Measurements from ENCODE around the gene OTOP3.

Gene OTOP3

DNA sequence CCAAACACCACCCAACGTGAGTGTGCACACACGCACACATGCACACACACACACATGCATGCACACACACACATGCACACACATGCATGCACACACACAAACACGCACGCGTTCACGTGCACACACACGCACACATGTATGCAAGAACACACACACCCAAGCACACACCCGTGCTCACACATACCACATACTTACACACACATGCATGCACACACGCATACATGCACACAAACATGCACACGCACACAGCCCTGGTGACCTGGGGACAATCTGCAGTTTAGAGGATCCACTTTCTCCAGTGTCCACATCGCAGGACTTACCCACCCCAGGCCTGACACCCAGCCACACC lies 18.9 kb upstream of the OTOP3 start:
- in situ Hi-C loops (cut with HindIII; ENCODE audit: low sequenced_read_pairs), result no loop called here

DNA sequence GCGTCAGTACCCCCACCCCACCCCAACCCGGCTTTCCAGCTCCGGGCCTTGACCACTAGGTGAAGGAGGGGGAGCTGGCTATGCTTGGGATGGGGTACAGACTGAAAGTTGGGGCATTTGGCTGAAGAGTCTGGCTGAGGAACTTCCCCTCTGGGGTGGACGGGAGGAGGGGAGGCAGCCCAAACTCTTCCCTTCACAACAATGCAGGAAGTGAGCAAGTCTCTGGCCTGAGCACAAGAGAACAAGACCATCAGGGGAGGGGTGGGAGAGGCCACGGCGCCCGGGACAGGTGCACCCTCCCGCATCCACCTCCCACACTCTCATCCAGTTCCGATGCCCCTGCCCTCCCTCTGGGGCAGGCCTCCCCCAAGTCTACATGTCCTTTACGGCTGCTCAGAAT lies 18.3 kb upstream of the OTOP3 start:
- in situ Hi-C loops (cut with HindIII; ENCODE audit: low sequenced_read_pairs), result no loop called here

DNA sequence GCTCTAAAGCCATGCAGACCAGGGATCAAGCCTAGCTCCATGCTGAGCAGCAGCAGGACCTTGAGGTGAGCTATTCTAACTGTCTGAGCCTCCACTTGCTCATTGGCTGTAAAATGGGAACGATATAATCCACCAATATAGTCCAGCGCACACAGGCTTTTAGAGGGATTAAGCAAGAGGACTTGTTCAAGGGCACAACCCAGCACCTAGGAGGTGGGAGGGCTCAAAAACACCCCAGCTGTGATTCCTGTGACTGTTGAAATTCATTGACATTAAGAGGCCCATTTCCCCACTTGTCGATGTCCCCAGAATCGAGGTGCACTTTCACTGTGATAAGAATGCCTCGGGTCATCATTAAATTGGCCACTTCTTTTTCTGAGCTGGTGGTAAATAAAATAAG lies 16.8 kb upstream of the OTOP3 start:
- in situ Hi-C loops (cut with HindIII; ENCODE audit: low sequenced_read_pairs), result no loop called here

DNA sequence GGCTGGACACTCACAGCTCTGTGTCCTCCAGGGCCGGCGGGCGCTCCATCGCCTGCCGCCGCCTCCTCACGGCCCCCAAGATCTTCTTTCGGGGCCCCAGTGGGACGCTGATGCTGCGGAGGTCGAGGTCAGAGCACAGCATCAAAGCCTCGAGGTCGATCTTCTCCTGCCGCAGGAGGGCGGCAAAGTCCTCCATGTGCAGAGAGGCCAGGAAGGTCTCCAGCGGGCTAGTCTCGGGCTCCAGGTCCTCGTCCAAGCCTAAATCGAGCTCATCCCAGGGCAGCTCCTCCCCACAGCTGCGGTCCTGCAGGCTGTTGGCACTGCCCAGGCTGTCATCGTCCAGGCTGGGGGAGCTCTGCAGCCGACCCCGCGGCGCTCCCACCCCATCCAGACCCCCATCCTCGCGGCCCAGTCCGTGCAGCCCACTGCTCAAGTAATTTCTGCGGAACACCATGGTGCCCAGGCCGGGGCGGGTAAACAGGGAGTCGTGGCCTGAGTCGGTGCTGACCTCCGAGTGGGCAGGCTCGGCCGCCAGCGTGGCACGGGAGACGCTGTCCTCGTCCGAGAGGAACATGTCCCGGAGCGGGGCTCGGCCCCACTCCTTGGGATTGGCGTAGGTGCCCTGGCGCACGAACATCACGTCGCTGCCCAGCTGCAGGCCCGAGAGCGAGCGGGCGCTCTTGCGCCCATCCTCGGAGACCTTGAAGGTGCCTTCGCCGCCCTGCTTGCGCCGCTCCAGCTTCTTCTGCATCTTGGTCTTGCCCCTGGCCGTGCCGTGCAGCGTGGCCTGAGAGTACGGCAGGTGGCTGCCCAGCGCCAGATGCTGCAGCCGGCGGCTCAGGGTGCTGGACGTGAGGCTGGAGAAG lies 16.0 kb upstream of the OTOP3 start:
- in situ Hi-C loops (cut with HindIII; ENCODE audit: low sequenced_read_pairs), result no loop called here

GRCh38 chr17:74920306-74920620 lies 15.4 kb upstream of the OTOP3 start:
- in situ Hi-C loops (cut with HindIII; ENCODE audit: low sequenced_read_pairs), result no loop called here

- in situ Hi-C loops (cut with HindIII; ENCODE audit: low sequenced_read_pairs), result no loop called here
These were observed 15.1 kb upstream of the OTOP3 start for GRCh38 chr17:74920642-74921025.

DNA sequence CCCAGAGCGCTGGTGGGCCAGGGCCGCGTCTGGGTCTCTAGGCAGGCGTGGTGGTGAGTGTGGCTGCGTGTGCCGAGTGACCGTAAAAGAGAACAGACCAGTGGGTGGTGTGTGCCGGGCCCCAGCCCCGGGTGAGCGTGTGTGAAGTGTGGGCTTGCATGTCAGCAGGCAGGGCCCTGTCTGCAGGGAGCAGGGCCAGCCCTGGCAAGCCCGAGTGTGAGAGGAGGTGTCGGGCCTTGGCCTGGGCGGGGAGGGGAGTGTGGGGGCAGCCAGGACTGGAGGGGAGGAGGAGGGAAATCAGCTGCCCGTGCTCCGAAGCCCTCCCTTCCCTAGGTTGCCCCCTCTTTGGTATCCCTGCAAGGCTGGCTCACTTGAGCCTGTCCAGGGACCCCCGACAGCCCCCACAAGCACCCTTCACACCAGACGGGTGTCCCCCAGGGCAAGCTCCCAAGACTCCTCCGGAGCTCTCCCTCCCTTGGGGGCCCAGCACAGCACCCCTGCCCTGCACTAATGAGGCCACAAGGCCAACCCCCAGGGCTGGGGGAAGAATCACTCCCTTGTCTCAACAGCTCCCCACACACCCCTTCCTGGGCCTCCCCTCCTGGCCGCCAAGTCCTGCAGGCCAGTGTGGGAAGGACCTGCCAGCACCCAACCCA lies 14.5 kb upstream of the OTOP3 start:
- in situ Hi-C loops (cut with HindIII; ENCODE audit: low sequenced_read_pairs), result no loop called here

DNA sequence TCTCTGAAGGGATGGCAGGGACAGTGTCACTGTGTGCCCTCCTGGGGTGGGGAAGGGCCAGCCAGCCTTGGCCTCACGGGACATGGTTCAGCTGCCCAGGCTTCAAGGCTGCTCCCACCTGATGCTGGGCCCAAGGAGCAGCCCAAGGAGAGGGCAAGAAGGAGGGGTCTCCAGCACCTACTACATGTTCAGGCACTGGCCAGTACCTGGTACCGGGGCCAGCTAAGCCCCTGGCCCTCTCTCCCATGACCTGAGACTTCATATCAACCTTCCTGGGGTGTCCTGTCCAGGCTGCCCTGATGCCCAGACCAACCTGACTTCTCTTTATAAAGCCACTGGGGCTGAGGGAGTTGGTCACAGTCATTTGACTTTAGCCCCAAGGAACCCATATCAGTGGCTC lies 13.9 kb upstream of the OTOP3 start:
- in situ Hi-C loops (cut with HindIII; ENCODE audit: low sequenced_read_pairs), result no loop called here

DNA sequence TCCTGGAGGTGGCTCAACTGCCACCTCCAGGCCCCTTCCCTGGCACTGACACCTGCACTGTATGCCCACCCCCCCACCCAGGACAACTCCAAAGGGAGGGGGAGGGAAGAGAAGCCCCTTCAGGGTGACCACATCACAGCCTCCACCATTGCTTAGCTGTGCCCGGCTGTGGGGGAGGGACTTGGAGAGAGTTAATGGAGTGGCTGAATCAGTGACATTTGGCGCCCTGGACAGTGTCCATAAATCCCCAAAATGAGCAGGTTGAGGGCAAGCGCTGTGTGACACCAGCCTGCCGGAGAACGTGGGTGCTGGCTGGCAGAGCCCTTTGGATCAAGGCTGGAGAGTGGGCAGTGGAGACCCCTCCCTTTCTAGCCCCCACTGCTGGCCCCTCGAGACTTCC lies 13.5 kb upstream of the OTOP3 start:
- in situ Hi-C loops (cut with HindIII; ENCODE audit: low sequenced_read_pairs), result no loop called here

DNA sequence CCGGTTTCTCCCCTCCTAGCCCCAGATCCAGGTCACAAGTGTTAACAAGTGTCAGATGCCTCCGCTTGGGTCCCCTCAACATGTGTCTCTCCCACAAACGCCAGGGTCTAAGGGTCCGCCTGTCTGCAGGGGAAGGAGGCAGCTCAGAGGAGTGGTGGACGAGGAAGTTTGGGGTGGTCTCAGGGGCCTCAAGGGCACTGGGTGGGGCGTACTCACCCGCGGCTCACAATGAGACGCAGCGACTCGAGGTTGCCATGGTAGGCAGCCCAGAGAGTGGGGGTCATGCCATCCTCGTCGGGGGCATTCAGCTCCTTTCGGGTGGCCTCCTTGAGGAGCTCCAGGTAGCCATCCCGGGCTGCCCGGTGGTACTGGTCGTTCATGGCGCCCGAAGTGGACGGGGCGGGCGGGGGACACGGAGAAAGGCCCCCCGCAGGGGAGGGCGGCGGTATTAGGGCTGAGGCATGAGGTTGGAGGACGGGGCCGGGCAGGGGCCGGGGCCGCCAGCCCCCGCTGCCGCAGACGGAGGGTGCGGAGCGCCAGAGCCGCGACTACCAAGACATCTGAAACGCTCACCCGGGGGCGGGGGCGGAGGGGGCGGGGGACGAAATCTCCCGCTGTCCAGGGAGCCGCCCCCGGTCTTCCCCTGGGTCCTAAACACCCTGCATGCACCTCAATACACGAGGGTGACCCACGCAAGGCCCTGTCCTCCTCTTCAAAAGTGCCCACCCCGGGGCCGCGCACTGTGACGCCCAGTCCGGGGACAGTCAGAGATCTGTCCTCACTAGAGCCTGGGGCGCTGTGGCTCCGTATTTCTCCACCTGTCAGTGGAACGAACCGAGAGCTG lies 12.8 kb upstream of the OTOP3 start, which contains the start of gene USH1G:
USH1G (minus strand) TSS at position 562 of the 844 bp plus-strand sequence; CDS start at position 380, 182 bp downstream.
- in situ Hi-C loops (cut with HindIII; ENCODE audit: low sequenced_read_pairs), result no loop called here

DNA sequence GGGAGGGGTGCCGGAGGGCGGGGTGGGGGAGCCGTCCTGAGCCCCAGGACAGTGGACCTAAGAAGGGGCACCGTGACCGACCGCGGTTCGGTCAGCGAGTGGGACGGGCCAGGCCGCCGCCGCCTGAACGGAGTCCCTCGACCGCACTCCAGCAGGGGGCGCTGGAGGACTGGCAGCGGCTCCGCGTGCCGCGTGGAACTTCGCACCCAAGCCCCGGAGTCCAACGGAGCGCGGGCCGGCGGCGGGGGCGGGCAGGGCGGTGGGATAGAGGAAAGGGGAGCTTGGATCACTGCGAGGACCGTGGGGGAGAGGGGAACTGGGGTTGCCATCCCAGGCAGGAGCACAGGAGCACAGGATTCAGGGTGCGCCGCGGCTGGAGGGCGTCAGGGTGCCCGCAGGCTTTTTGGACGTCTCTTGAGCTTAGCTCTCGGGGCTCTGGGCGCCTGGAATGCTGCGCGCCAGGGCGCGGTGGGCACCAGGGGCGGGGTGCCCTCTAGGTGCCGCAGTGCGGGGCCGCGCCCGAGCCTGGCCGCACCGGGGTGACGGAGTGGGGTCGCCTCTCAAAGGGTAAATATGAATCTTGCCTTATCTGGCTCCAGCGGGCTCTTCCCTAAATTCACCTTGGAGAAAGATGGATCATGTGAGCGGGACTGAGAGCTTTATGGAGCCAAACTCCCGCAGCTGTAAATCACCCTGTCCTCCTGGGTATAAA lies 12.0 kb upstream of the OTOP3 start:
- in situ Hi-C loops (cut with HindIII; ENCODE audit: low sequenced_read_pairs), result no loop called here

GRCh38 chr17:74924250-74924948 lies 11.3 kb upstream of the OTOP3 start, which contains the start of gene OTOP2:
Gene OTOP2 (plus strand): TSS chr17:74924273. CDS start chr17:74924633, 360 bp downstream.
- in situ Hi-C loops (cut with HindIII; ENCODE audit: low sequenced_read_pairs), result no loop called here

- in situ Hi-C loops (cut with HindIII; ENCODE audit: low sequenced_read_pairs), result no loop called here
These were observed 10.5 kb upstream of the OTOP3 start for GRCh38 chr17:74925242-74925641.

DNA sequence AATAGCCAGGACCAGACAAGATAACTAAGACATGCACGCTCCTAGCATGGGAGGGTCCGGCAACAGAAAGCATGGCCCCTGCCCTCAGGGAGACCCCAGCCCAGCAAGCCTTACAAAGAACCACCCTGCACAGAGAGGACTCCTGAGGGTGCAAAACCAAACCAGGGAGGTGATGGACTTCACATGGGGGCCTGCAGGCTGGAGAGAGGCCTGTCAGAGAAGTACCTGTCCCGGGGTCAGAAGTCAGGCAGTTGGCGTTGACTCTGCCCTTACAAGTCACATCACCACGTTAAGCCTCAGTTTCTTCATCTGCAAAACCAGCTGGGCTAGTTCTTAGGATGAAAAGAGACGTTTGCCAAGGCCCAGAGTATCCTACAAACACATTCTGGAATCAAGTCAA lies 6.9 kb upstream of the OTOP3 start:
- in situ Hi-C loops (cut with HindIII; ENCODE audit: low sequenced_read_pairs), result no loop called here

DNA sequence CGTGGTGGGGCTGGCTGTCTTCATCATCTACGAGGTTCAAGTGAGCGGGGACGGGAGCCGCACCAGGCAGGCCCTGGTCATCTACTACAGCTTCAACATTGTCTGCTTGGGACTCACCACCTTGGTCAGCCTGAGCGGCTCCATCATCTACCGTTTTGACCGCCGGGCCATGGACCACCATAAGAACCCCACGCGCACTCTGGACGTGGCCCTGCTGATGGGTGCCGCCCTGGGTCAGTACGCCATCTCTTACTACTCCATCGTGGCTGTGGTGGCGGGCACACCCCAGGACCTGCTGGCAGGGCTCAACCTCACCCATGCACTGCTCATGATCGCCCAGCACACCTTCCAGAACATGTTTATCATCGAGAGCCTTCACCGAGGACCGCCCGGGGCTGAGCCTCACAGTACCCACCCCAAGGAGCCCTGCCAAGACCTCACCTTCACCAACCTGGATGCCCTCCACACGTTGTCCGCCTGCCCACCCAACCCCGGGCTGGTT lies 5.1 kb upstream of the OTOP3 start:
- in situ Hi-C loops (cut with HindIII; ENCODE audit: low sequenced_read_pairs), result no loop called here

DNA sequence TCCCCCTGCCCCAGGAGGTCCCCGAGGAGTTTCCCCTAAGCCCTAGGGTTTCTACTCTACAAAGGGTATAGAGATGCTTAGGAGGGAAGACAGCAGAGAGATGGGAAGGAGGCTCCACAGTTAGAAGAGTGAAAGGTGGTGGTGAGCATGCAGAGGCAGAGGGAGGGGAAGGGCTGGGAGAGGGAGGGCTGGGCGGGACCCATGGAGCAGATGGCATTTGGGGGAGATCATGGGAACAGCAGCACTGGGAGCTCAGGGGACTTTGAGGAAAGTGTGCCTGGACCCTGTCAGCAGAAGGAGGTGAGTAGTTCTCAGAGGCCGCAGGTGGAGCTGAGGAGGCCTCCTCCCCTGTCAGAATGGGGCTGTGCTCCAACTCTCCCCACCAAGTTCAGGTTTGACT lies 650 bp upstream of the OTOP3 start:
- in situ Hi-C loops (cut with HindIII; ENCODE audit: low sequenced_read_pairs), result no loop called here

DNA sequence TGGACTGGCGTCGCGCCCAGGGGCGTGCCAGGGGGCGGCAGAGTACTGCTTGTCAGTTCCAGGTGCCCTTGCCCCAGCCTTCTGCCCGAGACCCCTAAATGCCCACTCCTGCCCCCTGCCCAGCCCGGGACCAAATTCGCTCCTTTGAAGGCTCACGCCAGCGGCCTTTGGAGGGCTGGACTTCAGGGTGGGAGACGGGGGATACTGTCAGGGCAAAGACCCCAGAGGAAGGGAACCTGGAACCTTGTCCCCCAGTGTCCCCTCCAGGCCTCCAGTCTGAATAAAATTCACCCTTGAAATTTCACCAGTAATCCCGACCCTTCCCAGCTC lies 737 bp downstream of the OTOP3 start:
- in situ Hi-C loops (cut with HindIII; ENCODE audit: low sequenced_read_pairs), result no loop called here

GRCh38 chr17:74937064-74938051 lies 1.7 kb downstream of the OTOP3 start:
- in situ Hi-C loops (cut with HindIII; ENCODE audit: low sequenced_read_pairs), result no loop called here
